K562 (cell line): ENCODE measurements around the gene LRRC4B.

Experiments
- ATF7 ChIP-seq: fragments of 450-650 bp; IDR thresholded peaks from 2 replicates; pipeline ENCODE4 v1.7.1; 2014; ENCODE audit warnings: mild to moderate bottlenecking, moderate library complexity
- CTCF ChIP-seq, 3 experiments: IDR thresholded peaks in 2 of 3; conservative IDR thresholded peaks in 1 of 3; 2 replicates each; pipeline ENCODE4 v1.5.1; 2011 to 2012; ENCODE audit warnings: low read length in 3 of 3, mild to moderate bottlenecking in 3 of 3, control low read depth in 2 of 3, improper control_type of control experiment in 1 of 3, inconsistent platforms in 1 of 3, low read depth in 1 of 3, mixed read lengths in 1 of 3, moderate library complexity in 1 of 3; ENCODE audit not compliant: insufficient read depth in 2 of 3
- FOXA3 ChIP-seq, 2 experiments: fragments of 450-650 bp in 1 of 2; sonication (generic) in 1 of 2; formaldehyde crosslinking; IDR thresholded peaks in 1 of 2; conservative IDR thresholded peaks in 1 of 2; 2 replicates each; pipeline versions ENCODE4 v1.4.0 to v1.8.0; 2020 to 2022; ENCODE audit warnings: mild to moderate bottlenecking in 2 of 2, missing genetic modification reagents in 1 of 2
- FOXP1 ChIP-seq: sonication (generic); formaldehyde crosslinking; IDR thresholded peaks from 2 replicates; pipeline ENCODE4 v1.8.0; 2022; ENCODE audit warnings: mild to moderate bottlenecking, missing genetic modification reagents
- KDM1A ChIP-seq, 2 experiments: fragments of 450-650 bp; IDR thresholded peaks; 2 replicates each; pipeline ENCODE4 v1.6.1; 2016; ENCODE audit warnings: mild to moderate bottlenecking in 2 of 2
- MAX ChIP-seq: sonication (generic); formaldehyde crosslinking; IDR thresholded peaks from 2 replicates; pipeline ENCODE4 v1.9.0; 2022; ENCODE audit warnings: mild to moderate bottlenecking, missing genetic modification reagents
- MNT ChIP-seq, 2 experiments: fragments of 450-650 bp; conservative IDR thresholded peaks; 2 replicates each; pipeline ENCODE4 v1.6.1; 2017; ENCODE audit warnings: mild to moderate bottlenecking in 2 of 2, moderate library complexity in 2 of 2
- NR2C1 ChIP-seq, 2 experiments: fragments of 450-650 bp; IDR thresholded peaks; 2 replicates each; pipeline ENCODE4 v1.6.1; 2017; ENCODE audit warnings: mild to moderate bottlenecking in 2 of 2, antibody characterized with exemption in 1 of 2, inconsistent platforms in 1 of 2, missing compliant biosample characterization in 1 of 2, missing genetic modification characterization in 1 of 2
- POLR2AphosphoS2 ChIP-seq: IDR thresholded peaks from 2 replicates; pipeline ENCODE4 v1.6.1; 2012; ENCODE audit warnings: low read length, improper control_type of control experiment

- TF ChIP-seq CTCF (IDR thresholded peaks at IDR 0.05 in 2 of 3, conservative IDR thresholded peaks at IDR 0.05 in 1 of 3; ENCODE audit: insufficient read depth in 2 of 3, low read depth in 1 of 3, low read length in 3 of 3): no peak
- TF ChIP-seq KDM1A (IDR thresholded peaks at IDR 0.05): no peak
- no peak for TF ChIP-seq MNT (conservative IDR thresholded peaks at IDR 0.05)
- TF ChIP-seq MAX (CRISPR knock-in tag): no peak
- TF ChIP-seq POLR2AphosphoS2: no peak
- no peak for TF ChIP-seq NR2C1 (IDR thresholded peaks at IDR 0.05)
- no peak for TF ChIP-seq NR2C1 (tag; IDR thresholded peaks at IDR 0.05)
- no peak for TF ChIP-seq FOXP1 (CRISPR knock-in tag)
- no peak for TF ChIP-seq FOXA3 (CRISPR knock-in tag; conservative IDR thresholded peaks at IDR 0.05 in 1 of 2, IDR thresholded peaks at IDR 0.05 in 1 of 2)
- TF ChIP-seq ATF7: no peak
Observed at GRCh38 chr19:50510121-50510670, 58.0 kb downstream of the LRRC4B start.
